Hematopoietic multipotent progenitor cell treated with erythropoietin and hydrocortisone succinate and interleukin-3 and kit ligand, for 4 days (in vitro differentiated cells): ENCODE results near the gene MAGEE2.
"Not testable (repeated sequence)": the region's sequence is repeated elsewhere in the genome, so short reads cannot be mapped to it uniquely, and the experiment has no call there.

Source experiments
- DNase-seq: peaks from one replicate; pipeline ENCODE4 v3.0.0-alpha.2; 2015

The MAGEE2 gene, protein sequence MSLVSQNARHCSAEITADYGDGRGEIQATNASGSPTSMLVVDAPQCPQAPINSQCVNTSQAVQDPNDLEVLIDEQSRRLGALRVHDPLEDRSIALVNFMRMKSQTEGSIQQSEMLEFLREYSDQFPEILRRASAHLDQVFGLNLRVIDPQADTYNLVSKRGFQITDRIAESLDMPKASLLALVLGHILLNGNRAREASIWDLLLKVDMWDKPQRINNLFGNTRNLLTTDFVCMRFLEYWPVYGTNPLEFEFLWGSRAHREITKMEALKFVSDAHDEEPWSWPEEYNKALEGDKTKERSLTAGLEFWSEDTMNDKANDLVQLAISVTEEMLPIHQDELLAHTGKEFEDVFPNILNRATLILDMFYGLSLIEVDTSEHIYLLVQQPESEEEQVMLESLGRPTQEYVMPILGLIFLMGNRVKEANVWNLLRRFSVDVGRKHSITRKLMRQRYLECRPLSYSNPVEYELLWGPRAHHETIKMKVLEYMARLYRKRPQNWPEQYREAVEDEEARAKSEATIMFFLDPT

DNA sequence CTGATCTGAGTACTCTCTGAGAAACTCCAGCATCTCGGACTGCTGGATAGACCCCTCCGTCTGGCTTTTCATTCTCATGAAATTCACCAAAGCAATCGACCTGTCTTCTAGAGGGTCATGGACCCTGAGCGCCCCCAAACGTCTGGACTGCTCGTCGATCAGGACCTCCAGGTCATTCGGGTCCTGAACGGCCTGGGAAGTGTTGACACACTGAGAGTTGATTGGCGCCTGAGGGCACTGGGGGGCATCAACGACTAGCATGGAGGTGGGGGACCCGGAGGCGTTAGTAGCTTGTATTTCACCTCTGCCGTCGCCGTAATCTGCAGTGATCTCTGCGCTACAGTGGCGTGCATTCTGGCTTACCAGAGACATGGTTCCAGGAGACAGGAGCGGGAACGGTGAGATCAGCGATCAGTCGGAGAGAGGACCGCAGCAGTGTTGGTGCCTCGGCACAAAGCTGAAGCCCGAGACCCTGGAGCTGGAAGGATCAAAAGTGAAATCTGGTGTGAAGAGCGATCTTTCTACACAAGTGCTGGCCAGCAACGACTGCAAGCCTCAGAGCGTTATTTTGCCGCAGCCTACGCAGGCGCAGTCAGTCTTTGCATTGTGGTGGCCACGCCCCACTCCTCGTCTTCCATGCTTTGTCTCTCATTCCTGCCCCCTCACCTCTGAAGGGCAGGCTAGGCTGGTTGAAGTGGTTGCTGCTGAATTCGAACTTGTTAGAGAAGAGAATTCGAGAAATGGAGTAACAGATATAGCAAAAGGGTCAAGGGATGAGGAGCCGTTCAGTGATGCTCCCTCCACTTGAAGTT is at the start of gene MAGEE2:
Gene MAGEE2 (minus strand): TSS at position 575 of the 812 bp plus-strand sequence. CDS start 203 bp downstream, at position 372.
- peak; percentile 4 for DNase-seq

DNA sequence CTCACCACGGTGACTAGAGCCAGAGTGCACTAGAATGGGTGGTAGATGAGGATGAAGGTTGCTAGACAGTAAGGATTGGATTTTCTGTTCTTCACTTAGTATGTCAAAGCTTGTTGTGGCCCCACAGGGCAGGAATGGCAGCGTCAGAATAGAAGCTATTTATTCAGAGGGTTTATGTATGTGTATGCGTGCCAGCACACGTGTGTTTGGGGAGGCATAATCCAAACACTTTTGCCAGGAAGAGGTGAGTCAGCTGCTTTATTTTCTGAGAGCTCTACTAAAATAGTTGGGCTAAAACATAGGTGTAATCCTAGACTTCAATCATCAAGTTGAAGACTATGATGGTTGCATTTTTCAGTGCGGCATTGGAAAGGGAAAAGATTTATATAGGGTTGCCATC is 1.2 kb upstream of the MAGEE2 start:
- DNase-seq = no peak

DNA sequence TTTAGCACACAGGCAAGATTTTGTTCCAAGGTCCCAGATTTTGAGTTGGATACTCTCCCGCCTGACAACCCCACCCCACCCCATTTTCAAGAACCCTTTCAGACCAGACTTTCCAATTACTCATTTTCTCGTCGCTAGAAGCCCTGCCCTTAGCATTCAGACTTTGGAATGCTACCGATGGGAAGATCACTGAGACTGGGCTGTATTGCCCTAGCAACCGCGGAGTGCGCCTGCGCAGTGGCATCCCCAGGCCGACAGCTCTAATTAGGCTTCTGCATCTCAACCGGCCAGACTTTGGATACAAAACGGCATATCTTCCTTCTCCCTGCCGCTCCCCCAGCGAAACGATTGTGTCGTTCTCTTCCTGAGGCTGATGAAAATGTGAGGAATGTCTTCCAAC is 3.4 kb downstream of the MAGEE2 start:
- DNase-seq = no peak

DNA sequence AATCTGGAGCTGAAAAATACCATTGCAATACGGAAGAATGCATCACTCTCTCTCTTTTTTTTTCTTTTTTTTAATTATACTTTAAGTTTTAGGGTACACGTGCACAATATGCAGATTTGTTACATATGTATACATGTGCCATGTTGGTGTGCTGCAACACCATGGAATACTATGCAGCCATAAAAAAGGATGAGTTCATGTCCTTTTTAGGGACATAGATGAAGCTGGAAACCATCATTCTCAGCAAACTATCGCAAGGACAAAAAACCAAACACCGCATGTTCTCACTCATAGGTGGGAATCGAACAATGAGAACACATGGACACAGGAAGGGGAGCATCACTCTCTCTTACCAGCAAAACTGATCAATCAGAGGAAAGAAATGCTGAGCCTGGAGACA is 17.0 kb downstream of the MAGEE2 start:
- not testable (repeated sequence) for DNase-seq

DNA sequence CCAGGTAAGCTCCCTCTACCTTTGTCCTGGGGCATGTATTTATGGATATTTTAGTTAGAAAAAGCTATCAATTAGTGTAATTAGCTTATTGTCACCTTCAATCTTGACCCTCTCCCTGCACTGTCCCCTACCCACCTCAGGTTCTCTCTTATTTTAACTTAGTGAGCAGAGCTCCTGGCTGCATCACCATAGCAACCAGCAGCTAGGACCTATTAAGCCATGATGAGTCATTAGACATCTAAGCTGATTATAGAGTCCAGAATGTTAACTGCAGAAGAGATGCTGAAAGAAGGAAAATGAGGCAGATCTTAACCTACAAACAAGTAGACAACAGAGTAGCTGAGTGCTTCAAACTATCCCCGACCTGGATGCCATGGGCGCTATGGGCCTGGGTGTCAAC is 36.6 kb downstream of the MAGEE2 start:
- DNase-seq = no peak

DNA sequence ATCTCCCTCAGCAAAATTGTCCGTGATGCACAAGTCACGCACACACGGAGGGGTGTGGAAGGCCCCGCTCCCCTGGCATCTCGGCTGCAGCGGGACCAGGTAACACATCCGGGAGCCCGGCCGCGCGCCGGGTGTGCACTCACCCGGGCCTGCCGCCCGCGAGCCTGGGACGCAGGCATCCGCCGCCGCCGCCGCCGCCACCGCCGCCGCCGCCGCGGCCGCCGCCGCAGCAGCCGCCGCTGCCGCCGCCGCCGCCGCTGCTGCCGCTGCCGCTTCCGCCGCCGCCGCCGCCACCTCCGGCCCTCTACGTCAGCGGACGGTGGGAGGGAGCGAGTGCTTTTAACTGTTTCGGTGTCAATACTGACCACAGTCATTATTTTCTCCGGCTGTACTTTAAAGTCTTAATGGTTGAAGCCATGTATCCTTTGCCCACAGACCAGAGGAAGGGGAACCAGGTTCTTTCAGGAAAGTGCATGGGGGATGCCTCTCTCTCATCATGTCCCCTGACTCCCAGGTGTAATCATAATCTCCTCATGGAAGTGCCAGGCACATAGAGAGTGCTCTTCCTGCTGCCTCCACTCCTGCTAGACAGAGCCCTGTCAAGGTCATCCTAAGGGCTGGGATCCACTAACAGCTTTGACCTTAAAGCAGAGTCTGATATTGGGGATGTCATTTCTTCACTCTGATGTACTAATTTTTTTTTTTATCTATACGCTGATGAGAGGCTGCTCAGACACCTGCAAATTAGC is 38.0 kb downstream of the MAGEE2 start:
- DNase-seq = peak; percentile 52
